VCaP (cell line): ENCODE data around the gene NEGR1.
A peak's percentile ranks its signal among the peaks of the same experiment; 100 is the strongest.

Source experiments
- H3K27ac ChIP-seq: fragments of 450-650 bp; 2 replicates; pipeline ENCODE4 v1.5.1; 2017
- CTCF ChIP-seq: fragments of 450-650 bp; conservative IDR thresholded peaks from 2 replicates; pipeline ENCODE4 v1.5.1; 2017; ENCODE audit warnings: mild to moderate bottlenecking, moderate library complexity

Gene NEGR1

DNA sequence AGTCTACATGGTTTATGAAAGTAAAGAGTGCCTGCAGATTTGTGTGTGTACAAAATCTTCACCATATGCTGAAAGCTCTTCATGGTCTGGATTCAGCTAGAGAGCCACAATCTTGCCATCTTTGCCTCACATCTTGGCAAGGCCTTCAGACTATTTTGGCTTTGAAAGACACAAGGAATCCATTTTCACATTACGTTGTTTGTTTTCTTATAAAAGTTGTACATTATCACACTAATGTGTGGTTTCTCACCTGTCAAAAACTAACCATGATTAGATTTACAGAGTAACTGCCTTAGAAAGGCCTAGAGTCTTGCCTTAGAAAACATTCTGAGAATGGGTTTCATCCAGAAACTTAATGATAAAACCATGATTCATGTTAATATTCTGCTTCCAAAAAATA is 494.6 kb downstream of the NEGR1 start:
- TF ChIP-seq CTCF: no peak
- no peak overlapping the region for H3K27ac ChIP-seq

GRCh38 chr1:71786218-71786617 is 496.1 kb downstream of the NEGR1 start:
- no peak for TF ChIP-seq CTCF
- H3K27ac ChIP-seq: peak overlapping the region; percentile 39; the same call in 1 of the 2 replicates

GRCh38 chr1:71785450-71785849 is 496.9 kb downstream of the NEGR1 start:
- no peak for TF ChIP-seq CTCF
- H3K27ac ChIP-seq: peak overlapping the region; percentile 39

GRCh38 chr1:71785000-71785399 is 497.3 kb downstream of the NEGR1 start:
- H3K27ac ChIP-seq: peak overlapping the region; percentile 39
- no peak for TF ChIP-seq CTCF

DNA sequence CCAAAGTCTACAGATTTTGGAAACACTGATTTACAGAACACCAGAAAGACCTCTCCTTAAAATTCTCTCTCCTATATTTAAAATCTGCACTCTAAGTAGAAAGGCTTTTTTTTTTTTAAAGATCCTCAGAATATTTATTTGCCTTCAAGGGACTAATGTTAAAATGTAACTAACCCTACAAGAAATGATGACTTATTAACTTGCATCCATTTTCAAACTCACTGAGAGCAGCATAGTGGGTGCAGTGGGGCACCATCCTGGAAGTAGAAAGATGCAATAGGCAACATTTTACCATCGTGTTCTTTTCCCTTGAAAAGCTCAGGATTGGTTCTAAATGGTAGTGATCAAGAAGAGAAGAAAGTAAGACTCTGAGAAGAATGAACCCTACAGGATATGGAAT is 498.1 kb downstream of the NEGR1 start:
- TF ChIP-seq CTCF: no peak
- H3K27ac ChIP-seq: no peak overlapping the region

DNA sequence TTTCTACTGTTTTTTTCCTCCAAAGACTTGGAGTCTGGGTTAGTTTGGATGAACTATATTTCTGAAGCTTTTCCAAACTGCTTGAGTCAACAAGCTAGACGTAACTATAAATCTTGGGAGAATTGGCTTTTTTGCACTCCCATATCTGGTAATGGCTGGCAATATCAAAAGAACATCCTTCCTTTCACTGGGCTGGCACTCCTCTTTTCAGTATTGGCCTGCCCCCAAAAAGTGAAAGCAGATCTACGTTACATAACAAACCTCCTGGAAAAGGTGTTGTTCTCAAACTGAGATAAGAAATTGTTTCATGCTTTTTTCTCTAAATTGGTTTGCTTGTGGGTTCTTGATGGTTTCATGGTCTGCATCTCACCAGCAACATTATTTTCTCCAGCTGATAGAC is 499.3 kb downstream of the NEGR1 start:
- TF ChIP-seq CTCF: no peak
- no peak overlapping the region for H3K27ac ChIP-seq

DNA sequence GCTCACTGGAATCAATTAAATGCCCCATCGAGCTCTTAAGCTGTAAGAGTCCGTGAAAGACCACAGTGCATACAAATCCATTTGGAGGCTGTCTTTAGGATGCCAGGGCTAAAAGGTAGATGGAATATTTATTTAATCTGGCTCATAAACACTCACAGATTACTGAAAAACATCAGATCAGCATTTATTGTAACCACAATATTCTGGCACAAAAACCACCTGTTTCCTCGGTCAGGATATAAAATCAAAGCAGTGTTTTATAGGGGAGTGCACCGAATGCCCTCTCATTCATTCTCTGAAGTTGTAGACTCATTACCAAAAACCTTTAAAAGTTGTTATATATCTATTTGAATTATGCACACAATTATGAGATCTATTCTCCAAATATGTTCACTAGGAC is 500.9 kb downstream of the NEGR1 start:
- H3K27ac ChIP-seq: no peak overlapping the region
- TF ChIP-seq CTCF: no peak

DNA sequence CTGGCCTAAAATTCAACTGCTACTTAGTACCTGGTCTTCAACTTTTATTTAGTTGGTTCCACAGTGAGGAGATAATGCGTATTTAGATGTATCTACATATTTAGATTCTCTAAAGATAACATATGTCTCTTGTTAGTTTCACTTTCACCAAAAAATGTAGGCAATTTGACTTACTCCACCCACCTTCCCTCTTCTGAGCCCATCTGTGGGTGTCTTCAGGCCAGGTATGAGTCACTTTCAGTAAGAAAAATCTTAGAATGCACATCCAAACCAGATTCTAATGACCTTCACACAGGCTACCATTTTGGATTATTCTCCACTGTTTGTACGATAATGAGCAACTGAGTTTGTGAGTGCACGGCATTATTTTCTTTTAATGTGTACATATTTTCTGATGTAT is 501.7 kb downstream of the NEGR1 start:
- no peak for TF ChIP-seq CTCF
- no peak overlapping the region for H3K27ac ChIP-seq
